HUES6 (cell line): Measurements from ENCODE around the gene PLA2G15.

Experiments used
- H3K27ac ChIP-seq: 2 replicates; pipeline ENCODE4 v1.7.0; 2013; ENCODE audit warnings: low read depth, mild to moderate bottlenecking, low read length, inconsistent platforms
- H3K27me3 ChIP-seq: 2 replicates; pipeline ENCODE4 v1.6.1; 2013; ENCODE audit warnings: low read length; ENCODE audit not compliant: control insufficient read depth, insufficient read depth
- H3K36me3 ChIP-seq: 2 replicates; pipeline ENCODE4 v1.6.1; 2013; ENCODE audit warnings: low read length; ENCODE audit not compliant: control insufficient read depth, insufficient read depth
- H3K4me1 ChIP-seq: 2 replicates; pipeline ENCODE4 v1.6.1; 2013; ENCODE audit warnings: low read length; ENCODE audit not compliant: control insufficient read depth, insufficient read depth
- H3K4me3 ChIP-seq: 2 replicates; pipeline ENCODE4 v1.5.1; 2013; ENCODE audit warnings: low read depth, low read length
- H3K9ac ChIP-seq: one replicate; pipeline ENCODE4 v1.6.1; 2013; ENCODE audit warnings: mild to moderate bottlenecking, low read length
- H3K9me3 ChIP-seq: 2 replicates; pipeline ENCODE4 v1.6.1; 2013; ENCODE audit warnings: low read depth, low read length; ENCODE audit not compliant: control insufficient read depth, insufficient read depth

PLA2G15 gene

DNA sequence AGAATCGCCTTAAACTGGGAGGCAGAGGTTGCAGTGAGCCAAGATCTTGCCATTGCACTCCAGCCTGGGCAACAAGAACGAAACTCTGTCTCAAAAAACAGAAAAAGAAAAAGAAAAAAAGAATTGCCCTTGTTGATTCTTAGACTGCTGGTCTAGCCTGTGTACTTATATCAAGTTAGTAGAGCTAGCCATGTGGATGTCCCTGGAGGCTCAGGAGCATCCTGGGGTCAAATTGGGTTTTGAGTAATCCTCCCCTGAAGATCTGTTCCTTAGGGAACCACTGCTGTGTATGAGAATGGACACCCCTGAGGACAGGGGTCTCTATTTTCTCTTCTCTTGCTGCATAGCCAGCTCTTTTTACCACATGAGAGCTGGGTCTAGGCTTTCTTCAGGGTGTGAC, 44.0 kb downstream of the PLA2G15 start:
- H3K4me3 ChIP-seq, result no peak overlapping the region
- H3K27ac ChIP-seq, result no peak overlapping the region
- H3K4me1 ChIP-seq, result peaks cover 7% of the 10 kb centered on the region; the same call in 1 of the 2 replicates
- no peak overlapping the region for H3K9ac ChIP-seq
- H3K36me3 ChIP-seq, result peaks cover 59% of the 10 kb centered on the region
- H3K27me3 ChIP-seq, result no peaks in the 10 kb centered on the region
- no peaks in the 10 kb centered on the region for H3K9me3 ChIP-seq

DNA sequence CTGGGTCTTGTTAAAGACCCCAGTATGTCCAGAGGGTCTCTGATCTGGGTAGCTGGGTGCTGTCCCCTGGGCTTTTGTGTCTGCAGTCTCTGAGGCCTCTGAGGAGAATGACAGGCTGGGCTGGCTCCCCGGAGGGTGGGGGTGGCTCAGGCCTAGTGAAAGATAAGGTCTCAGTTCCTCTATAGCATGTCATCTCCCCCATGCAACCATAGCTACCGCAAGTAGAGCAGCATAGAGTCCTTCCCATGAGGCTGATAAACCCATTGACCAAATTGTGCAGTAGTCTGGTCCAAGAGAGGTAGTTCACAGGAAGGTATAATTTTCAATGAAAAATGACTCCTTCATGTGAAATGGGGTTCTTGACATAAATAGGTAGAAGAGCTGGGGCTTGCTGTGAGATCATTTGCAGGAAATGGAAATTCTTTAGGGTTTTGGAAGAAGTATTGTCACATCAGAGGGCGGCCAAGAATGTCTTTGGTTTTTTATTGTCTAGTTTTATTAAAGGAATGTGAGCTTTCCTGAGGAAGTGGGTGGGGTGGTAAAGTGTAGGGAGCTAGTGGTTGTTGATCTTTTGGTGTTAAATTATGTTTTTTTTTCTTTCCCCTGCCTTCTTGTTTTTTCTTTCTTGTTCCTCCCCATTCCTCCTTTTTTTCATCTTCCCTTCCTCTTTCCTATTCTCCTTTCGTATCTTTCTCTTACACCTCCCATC, 44.6 kb downstream of the PLA2G15 start:
- H3K9ac ChIP-seq, result no peak overlapping the region
- H3K27ac ChIP-seq, result no peak overlapping the region
- no peak overlapping the region for H3K4me3 ChIP-seq
- peaks cover 7% of the 10 kb centered on the region; the same call in 1 of the 2 replicates for H3K4me1 ChIP-seq
- H3K27me3 ChIP-seq, result no peaks in the 10 kb centered on the region
- H3K9me3 ChIP-seq, result no peaks in the 10 kb centered on the region
- peaks cover 64% of the 10 kb centered on the region for H3K36me3 ChIP-seq

DNA sequence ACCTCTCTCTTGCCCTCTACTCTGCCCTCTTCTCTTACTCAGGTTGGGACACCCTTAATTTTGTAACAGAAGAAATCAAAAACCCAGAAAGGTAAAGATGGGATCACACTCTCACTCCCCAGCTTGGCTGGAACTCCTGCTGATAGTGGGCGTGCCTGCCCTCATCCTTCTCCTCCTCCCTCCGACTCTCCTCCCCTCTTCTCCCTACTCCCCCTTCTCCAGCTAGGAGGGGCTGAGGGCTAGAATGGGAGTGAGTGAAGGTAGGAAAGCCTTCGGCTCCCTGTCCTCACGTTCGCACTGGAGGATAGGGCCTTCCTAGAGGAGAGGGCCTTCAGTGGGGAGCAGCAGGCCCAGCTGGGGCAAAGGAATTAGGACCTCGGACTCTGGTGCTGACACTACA, 45.3 kb downstream of the PLA2G15 start:
- no peaks in the 10 kb centered on the region for H3K9me3 ChIP-seq
- H3K4me1 ChIP-seq, result peaks cover 7% of the 10 kb centered on the region; the same call in 1 of the 2 replicates
- H3K27me3 ChIP-seq, result no peaks in the 10 kb centered on the region
- H3K36me3 ChIP-seq, result peaks cover 65% of the 10 kb centered on the region
- H3K27ac ChIP-seq, result no peak overlapping the region
- H3K4me3 ChIP-seq, result no peak overlapping the region
- no peak overlapping the region for H3K9ac ChIP-seq

DNA sequence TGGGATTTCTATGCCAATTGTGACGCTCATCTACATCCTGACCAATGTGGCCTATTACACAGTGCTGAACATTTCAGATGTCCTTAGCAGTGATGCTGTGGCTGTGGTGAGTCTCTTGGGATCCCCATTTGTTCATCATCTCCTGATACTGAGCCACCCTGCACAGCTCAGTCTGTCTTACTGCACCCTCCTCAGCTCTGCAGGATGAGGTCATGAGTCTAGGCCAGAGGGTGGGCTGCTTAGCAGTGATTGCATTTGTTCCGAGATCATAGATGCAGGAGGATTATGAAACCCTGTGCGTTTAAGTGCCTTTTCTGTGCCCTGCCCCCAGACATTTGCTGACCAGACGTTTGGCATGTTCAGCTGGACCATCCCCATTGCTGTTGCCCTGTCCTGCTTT, 46.1 kb downstream of the PLA2G15 start:
- H3K36me3 ChIP-seq, result peaks cover 71% of the 10 kb centered on the region

DNA sequence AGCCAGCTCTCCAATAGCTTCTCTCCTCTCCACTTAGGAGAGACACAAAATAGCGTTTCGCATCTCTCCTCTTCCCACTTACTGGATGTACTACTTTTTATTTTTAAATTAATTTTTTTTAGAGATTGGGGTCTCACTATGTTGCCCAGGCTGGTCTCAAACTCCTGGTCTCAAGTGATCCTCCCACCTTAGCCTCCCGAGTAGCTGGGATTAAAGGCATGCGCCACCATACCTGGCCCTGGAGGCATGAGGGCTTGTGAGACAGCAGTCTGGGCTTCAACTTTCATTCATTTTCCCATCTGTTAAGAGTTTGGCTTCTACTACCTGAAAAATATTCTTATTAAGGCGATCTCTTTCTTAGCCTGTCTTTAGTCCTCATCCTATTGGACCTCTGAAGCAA, 47.3 kb downstream of the PLA2G15 start:
- H3K4me1 ChIP-seq, result peaks cover 7% of the 10 kb centered on the region; the same call in 1 of the 2 replicates
- H3K27ac ChIP-seq, result no peak overlapping the region
- H3K9ac ChIP-seq, result no peak overlapping the region
- no peak overlapping the region for H3K4me3 ChIP-seq
- peaks cover 72% of the 10 kb centered on the region for H3K36me3 ChIP-seq
- no peaks in the 10 kb centered on the region for H3K27me3 ChIP-seq
- no peaks in the 10 kb centered on the region for H3K9me3 ChIP-seq

More for the DNA sequence above, 46.1 kb downstream of the PLA2G15 start:
- H3K27me3 ChIP-seq, result no peaks in the 10 kb centered on the region
- H3K9ac ChIP-seq, result no peak overlapping the region
- H3K9me3 ChIP-seq, result no peaks in the 10 kb centered on the region
- H3K27ac ChIP-seq, result no peak overlapping the region
- H3K4me3 ChIP-seq, result no peak overlapping the region
- H3K4me1 ChIP-seq, result peaks cover 7% of the 10 kb centered on the region; the same call in 1 of the 2 replicates

DNA sequence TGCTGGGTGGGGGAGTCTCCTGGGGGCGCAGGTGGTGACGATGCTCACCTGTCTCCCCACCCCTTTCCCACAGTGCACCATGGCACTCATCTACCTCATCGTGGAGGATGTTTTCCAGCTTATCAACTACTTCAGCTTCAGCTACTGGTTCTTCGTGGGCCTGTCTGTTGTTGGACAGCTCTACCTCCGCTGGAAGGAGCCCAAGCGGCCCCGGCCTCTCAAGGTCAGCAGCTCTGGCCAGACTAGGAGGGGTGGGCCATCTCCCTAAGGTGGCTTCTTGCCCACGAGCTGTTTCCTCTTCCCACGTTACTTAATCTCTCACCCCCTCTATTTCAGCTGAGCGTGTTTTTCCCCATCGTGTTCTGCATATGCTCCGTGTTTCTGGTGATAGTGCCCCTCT, 51.1 kb downstream of the PLA2G15 start:
- Histone ChIP-seq H3K4me1 (no peaks in the 10 kb centered on the region), H3K36me3 (peaks cover 91% of the 10 kb centered on the region), H3K27ac (no peak overlapping the region), H3K9me3 (no peaks in the 10 kb centered on the region), H3K9ac (no peak overlapping the region), H3K4me3 (no peak overlapping the region), H3K27me3 (no peaks in the 10 kb centered on the region)

DNA sequence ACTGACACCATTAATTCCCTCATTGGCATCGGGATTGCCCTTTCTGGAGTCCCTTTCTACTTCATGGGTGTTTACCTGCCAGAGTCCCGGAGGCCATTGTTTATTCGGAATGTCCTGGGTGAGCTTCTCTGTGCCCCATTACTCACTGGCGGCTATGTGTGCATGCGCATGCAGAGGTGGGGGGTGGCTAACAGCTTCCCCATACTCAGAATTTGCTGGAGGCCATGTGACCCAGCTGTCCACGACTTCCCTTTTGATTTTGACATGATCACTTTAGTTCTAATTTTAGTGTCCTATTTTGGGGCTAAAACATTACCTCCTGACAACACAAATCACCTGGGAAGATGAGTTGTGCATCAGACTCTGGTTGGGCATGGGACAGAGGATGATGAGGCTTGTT, 51.5 kb downstream of the PLA2G15 start:
- Histone ChIP-seq H3K27me3 (no peaks in the 10 kb centered on the region), H3K4me1 (no peaks in the 10 kb centered on the region), H3K9me3 (no peaks in the 10 kb centered on the region), H3K4me3 (no peak overlapping the region), H3K27ac (no peak overlapping the region), H3K36me3 (peaks cover 91% of the 10 kb centered on the region), H3K9ac (no peak overlapping the region)

DNA sequence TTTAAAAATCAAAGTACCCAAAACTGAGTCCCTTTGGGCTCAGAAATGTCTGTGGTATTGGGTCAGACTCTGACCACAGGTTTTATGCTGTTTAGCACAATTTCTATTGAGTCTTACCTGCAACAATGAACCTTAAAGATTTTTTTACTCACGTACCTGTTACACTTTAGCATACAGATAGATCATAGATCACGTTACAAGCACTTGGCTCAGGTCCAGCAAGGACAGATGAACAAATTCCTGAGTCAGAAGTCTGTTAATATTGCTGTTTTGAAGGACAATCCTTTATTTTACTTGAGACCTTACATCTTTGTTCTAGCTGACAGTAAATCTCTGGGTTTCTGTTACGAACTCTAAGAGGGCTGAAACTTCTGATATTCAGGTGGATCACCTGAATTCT, 52.7 kb downstream of the PLA2G15 start:
- peaks cover 93% of the 10 kb centered on the region for H3K36me3 ChIP-seq

DNA sequence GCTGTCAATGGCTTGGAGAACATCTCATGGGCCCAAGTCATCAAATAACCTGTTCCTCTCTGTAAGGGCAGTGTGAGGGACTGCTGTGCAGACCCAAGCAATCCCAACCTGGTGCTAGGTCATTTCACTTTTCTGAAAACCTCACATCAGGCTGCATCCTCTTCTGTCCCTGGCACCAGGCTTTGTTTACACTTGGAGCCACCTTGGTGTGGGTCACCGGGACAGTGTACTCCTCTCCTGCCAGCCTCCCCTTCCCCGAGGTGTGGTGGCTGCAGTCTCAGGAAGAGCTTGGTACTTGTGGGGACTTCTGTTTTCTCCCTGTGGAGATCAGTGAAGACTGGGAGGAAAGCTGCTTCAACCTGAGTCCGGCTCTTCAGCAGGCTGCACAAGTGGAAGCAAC, 53.1 kb downstream of the PLA2G15 start:
- H3K27ac ChIP-seq, result no peak overlapping the region

More for the DNA sequence above, 52.7 kb downstream of the PLA2G15 start:
- Histone ChIP-seq H3K4me3 (no peak overlapping the region), H3K27ac (no peak overlapping the region), H3K9ac (no peak overlapping the region), H3K4me1 (no peaks in the 10 kb centered on the region), H3K9me3 (no peaks in the 10 kb centered on the region), H3K27me3 (no peaks in the 10 kb centered on the region)

DNA sequence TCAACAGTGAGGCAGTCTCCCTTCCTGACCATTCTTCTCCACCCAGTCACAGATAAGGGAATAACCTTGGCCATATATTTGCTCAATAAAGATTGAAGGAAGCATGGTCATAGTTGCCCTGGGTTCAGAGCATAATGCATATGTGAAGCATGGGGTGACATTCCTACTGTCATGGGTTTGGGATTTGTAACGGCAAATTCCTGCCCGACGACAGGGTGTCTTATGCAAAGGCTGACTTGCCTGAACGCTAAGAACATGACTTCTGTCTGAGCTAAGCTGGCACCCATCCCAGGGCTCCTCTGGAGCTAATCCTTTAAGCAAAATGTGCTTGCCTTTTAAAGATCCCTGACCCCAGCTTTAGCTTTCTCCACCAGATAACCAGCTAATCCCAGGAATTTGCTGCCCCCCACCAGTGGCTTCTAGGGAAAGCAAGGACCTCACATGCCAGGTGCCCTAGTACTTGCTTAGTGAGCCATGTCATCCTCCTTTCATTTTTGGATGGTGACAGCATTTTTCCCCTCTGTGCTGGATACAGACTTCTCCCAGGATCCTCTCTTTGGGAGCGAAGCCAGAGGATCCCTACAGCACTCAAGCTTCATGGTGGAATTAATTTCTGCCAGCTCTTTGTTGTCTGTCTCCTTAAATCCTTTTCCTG, 53.9 kb downstream of the PLA2G15 start:
- H3K9ac ChIP-seq, result no peak overlapping the region

More for the DNA sequence above, 53.1 kb downstream of the PLA2G15 start:
- Histone ChIP-seq H3K9ac (no peak overlapping the region), H3K36me3 (peaks cover 92% of the 10 kb centered on the region), H3K27me3 (no peaks in the 10 kb centered on the region), H3K4me3 (no peak overlapping the region), H3K4me1 (no peaks in the 10 kb centered on the region), H3K9me3 (no peaks in the 10 kb centered on the region)

More for the DNA sequence above, 53.9 kb downstream of the PLA2G15 start:
- Histone ChIP-seq H3K4me3 (no peak overlapping the region), H3K27ac (no peak overlapping the region; the same call in 1 of the 2 replicates), H3K4me1 (no peaks in the 10 kb centered on the region), H3K9me3 (no peaks in the 10 kb centered on the region), H3K36me3 (peaks cover 94% of the 10 kb centered on the region), H3K27me3 (no peaks in the 10 kb centered on the region)
